ENCODE measurements around the gene ISCA1.

ISCA1 gene

DNA sequence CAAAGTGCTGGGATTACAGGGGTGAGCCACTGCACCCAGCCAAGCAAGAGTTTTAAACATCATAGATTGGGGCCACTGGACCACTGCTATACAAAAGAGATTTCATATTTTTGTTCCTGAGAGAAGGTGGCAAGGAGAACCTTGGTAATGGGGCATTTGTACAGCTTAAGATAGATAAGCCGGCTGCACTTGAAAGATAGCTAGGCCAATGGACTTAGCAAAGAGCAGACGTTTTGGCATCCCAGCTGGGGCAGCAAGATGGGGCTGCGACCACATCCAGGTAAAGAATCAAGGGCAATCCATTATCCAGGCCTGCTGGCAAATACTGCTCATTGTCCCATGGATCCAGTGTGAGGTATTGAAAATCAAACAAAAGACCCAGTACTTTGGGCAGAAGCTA, 3.9 kb upstream of the ISCA1 start:
- H3K4me3 ChIP-seq (ENCODE audit: low read depth, low read length): no peak overlapping the region
- TF ChIP-seq, protein P1, sequence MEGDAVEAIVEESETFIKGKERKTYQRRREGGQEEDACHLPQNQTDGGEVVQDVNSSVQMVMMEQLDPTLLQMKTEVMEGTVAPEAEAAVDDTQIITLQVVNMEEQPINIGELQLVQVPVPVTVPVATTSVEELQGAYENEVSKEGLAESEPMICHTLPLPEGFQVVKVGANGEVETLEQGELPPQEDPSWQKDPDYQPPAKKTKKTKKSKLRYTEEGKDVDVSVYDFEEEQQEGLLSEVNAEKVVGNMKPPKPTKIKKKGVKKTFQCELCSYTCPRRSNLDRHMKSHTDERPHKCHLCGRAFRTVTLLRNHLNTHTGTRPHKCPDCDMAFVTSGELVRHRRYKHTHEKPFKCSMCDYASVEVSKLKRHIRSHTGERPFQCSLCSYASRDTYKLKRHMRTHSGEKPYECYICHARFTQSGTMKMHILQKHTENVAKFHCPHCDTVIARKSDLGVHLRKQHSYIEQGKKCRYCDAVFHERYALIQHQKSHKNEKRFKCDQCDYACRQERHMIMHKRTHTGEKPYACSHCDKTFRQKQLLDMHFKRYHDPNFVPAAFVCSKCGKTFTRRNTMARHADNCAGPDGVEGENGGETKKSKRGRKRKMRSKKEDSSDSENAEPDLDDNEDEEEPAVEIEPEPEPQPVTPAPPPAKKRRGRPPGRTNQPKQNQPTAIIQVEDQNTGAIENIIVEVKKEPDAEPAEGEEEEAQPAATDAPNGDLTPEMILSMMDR (conservative IDR thresholded peaks at IDR 0.05; ENCODE audit: low read depth, low read length): no peak
- DNase-seq (ENCODE audit: low read depth): no peak

DNA sequence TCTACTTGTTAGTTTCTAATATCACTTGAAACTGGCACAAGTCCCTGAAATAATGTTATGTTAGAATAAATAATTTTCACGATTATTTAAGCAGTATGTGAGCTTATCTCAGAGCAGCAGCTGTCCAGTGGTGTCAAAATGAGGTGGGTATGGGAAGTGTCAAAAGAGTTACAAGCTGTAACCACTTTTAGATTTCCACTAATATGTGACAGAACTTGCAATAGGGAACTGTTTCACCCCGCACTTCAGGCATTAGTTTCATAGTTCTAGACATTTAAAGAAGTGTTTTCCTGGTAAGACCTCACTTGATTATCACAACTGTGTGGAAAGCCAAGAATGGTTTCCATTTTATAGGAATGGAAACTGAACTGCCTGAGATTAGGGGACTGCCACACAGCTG, 2.9 kb upstream of the ISCA1 start:
- TF ChIP-seq, protein P1 (conservative IDR thresholded peaks at IDR 0.05; ENCODE audit: low read depth, low read length): no peak
- no peak overlapping the region for H3K4me3 ChIP-seq (ENCODE audit: low read depth, low read length)
- DNase-seq (ENCODE audit: low read depth): no peak

DNA sequence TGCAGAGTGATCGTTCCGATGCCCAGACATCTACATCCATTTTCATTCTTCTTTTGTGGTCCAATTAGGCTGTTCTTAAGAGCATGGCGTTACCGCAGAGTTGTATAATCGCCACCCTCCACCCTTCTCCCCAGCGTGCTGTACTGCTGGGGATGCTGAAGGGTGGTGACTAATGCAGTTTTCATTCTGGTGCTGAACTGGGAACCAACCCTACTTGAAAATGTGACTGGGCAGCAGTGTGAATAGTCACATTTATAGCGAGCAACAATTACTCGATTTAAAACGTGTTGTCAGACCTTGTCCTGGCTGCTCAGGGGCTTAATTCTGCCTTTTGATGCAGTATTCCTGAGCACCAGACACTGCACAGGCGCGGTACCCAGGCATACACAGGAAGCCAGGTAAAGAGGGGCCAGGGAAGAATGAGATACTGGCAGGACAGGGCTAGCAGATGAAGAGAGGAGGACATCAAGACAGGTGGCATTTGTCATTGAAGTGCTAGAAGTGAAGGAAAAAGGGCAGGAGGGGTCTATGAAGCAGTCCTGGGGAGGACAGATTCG, 719 bp upstream of the ISCA1 start:
- TF ChIP-seq, protein P1 (conservative IDR thresholded peaks at IDR 0.05; ENCODE audit: low read depth, low read length): no peak
- peak overlapping the region; percentile 96 for H3K4me3 ChIP-seq (ENCODE audit: low read depth, low read length)
- DNase-seq (ENCODE audit: low read depth): peak; percentile 95

DNA sequence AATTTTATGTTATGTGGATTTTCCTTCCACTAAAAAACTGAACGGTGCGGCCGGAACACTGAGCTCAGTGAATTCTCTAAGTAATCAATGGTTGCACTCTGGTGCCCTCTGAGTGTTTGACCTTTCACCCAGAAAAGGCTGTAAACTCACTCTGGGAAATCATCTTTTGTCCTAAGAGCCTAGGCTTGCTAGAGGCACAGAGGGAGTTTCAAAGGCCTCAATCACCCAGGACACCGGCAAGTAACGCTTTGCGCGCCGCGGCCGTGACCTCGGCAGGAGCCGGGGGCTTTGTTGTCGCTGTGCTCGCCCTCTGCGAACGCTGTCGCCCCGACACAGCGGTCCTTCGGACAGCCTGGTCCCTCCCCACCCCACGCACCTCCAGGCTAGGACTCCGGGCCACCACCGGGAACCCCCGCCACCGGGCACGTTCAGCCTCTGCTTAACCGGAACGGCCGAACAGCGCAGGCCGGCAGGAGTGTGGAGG, 703 bp downstream of the ISCA1 start:
- DNase-seq (ENCODE audit: low read depth): no peak
- TF ChIP-seq, protein P1 (conservative IDR thresholded peaks at IDR 0.05; ENCODE audit: low read depth, low read length): no peak
- H3K4me3 ChIP-seq (ENCODE audit: low read depth, low read length): peak overlapping the region; percentile 96

DNA sequence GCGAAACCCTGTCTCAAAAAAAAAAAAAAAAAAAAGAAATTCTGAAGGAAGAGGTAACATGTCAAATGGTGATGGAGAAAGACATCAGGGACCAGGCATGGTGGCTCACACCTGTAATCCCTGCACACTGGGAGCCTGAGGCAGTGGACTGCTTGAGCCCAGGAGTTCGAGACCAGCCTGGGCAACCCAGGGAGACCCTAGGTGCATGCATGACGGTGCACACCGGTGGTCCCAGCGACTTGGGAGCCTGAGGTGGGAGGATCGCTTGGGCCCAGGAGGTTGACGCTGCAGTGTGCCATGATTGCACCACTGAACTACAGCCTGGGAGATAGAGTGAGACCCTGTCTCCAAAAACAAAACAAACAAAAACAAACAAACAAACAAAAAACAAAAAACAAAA, 1.8 kb downstream of the ISCA1 start:
- TF ChIP-seq, protein P1 (conservative IDR thresholded peaks at IDR 0.05; ENCODE audit: low read depth, low read length): no peak
- H3K4me3 ChIP-seq (ENCODE audit: low read depth, low read length): no peak overlapping the region
- DNase-seq (ENCODE audit: low read depth): no peak

DNA sequence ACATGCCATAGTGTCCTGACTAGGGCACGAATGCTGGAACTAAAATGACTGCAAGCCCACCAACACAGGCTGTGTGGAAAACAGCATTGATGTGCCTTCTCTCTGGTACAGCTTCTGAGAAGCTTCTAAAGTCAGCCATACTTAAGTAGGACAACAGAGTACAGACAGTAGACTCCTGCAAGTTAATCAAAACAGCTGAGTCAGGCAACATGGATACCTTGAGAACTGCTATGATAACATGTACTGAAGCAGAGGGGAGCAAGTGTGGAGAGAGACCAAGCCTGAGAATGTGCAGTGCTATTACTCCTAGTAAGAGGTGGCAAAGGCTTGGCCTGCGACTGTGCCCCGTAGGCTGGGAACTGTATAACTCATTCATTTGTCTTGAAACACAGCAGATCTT, 2.5 kb downstream of the ISCA1 start:
- peak; percentile 31 for DNase-seq (ENCODE audit: low read depth)
- H3K4me3 ChIP-seq (ENCODE audit: low read depth, low read length): no peak overlapping the region
- TF ChIP-seq, protein P1 (conservative IDR thresholded peaks at IDR 0.05; ENCODE audit: low read depth, low read length): no peak

DNA sequence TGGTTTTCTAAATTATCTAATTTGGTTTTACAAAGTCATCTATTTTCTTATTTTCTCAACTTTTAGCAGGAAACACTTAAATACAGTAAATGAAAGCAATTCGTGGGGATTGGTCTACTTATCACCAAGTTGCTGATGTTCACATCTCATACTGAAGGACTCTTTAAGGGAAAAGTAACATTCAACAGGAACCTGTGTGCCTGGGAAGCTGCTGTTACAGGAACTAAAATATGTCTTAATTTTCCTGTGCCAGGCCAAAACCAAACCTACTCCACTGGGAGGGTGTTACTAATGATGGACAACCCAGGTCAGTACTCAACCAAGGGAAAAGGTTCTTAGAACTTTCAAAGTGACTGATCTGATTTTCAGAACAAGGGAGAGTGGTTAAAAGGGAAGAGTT, 5.3 kb downstream of the ISCA1 start:
- TF ChIP-seq, protein P1 (conservative IDR thresholded peaks at IDR 0.05; ENCODE audit: low read depth, low read length): no peak
- DNase-seq (ENCODE audit: low read depth): no peak
- H3K4me3 ChIP-seq (ENCODE audit: low read depth, low read length): no peak overlapping the region

All from choroid plexus epithelial cell (primary cell).